ENCODE results near the gene KATNAL1. TPM values are rescaled to one million over a fixed set of nuclear protein-coding genes. Genes with fewer than 3 reads are reported as not detected.

KATNAL1 gene
- total and polyA plus RNA-seq, 12 donors: 1.5 to 17.9 (median 9.4) TPM

DNA sequence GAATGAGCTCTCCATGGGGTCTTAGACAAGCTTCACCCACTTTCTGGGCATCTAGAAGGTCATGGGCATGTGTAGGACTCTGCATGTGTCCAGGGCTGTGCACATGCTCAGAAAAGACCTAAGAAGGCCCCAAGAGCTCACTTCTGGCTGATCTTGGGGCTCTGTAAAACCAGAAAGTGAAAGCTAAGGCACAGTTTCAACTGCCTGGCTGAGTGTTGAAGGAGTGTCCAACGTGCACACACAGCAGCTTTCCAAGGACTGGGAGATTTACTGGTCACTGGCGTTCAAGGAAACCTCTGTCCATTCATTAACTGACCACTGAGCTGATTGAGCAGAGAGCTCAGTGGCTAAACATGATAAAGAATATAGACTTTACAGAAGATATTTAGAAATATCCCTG is 137.9 kb downstream of the KATNAL1 start:
- 0 to 44% (median 39%) methylated on average over 2 of the region's 2 CpGs for WGBS, 4 donors

GRCh38 chr13:30165796-30166195 is 141.6 kb downstream of the KATNAL1 start:
- no peaks in the 10 kb centered on the region for H3K9me3 ChIP-seq (replicated peaks in 1 of 3)
- H3K4me3 ChIP-seq: no peak overlapping the region
- H3K27ac ChIP-seq: no peak overlapping the region
- TF ChIP-seq, protein P1, sequence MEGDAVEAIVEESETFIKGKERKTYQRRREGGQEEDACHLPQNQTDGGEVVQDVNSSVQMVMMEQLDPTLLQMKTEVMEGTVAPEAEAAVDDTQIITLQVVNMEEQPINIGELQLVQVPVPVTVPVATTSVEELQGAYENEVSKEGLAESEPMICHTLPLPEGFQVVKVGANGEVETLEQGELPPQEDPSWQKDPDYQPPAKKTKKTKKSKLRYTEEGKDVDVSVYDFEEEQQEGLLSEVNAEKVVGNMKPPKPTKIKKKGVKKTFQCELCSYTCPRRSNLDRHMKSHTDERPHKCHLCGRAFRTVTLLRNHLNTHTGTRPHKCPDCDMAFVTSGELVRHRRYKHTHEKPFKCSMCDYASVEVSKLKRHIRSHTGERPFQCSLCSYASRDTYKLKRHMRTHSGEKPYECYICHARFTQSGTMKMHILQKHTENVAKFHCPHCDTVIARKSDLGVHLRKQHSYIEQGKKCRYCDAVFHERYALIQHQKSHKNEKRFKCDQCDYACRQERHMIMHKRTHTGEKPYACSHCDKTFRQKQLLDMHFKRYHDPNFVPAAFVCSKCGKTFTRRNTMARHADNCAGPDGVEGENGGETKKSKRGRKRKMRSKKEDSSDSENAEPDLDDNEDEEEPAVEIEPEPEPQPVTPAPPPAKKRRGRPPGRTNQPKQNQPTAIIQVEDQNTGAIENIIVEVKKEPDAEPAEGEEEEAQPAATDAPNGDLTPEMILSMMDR (IDR thresholded peaks at IDR 0.05): no peak
- TF ChIP-seq POLR2A (IDR thresholded peaks at IDR 0.05): no peak
- H3K36me3 ChIP-seq (replicated peaks in 1 of 2): no peaks in the 10 kb centered on the region
- WGBS, 4 donors: 66 to 73% (median 69%) methylated on average over 11 of the region's 11 CpGs
- H3K4me1 ChIP-seq (replicated peaks in 1 of 2): no peaks in the 10 kb centered on the region
- no peaks in the 10 kb centered on the region for H3K27me3 ChIP-seq
- intact Hi-C loops (cut with DNase I): no loop called here
- no peak for DNase-seq

More for the DNA sequence above, 137.9 kb downstream of the KATNAL1 start:
- Histone ChIP-seq H3K27ac (no peak overlapping the region), H3K9me3 (replicated peaks in 1 of 3) (no peaks in the 10 kb centered on the region), H3K4me3 (no peak overlapping the region), H3K36me3 (replicated peaks in 1 of 2) (no peaks in the 10 kb centered on the region), H3K27me3 (no peaks in the 10 kb centered on the region), H3K4me1 (replicated peaks in 1 of 2) (no peaks in the 10 kb centered on the region)
- no peak for DNase-seq
- TF ChIP-seq, protein P1 (IDR thresholded peaks at IDR 0.05): no peak
- no peak for TF ChIP-seq POLR2A (IDR thresholded peaks at IDR 0.05)
- intact Hi-C loops (cut with DNase I): no loop called here

GRCh38 chr13:30165071-30165470 is 142.3 kb downstream of the KATNAL1 start:
- H3K27ac ChIP-seq: no peak overlapping the region
- H3K9me3 ChIP-seq (replicated peaks in 1 of 3): no peaks in the 10 kb centered on the region
- intact Hi-C loops (cut with DNase I): no loop called here
- no peak for DNase-seq
- no peak overlapping the region for H3K4me3 ChIP-seq
- no peaks in the 10 kb centered on the region for H3K27me3 ChIP-seq
- H3K4me1 ChIP-seq (replicated peaks in 1 of 2): no peaks in the 10 kb centered on the region
- TF ChIP-seq POLR2A (IDR thresholded peaks at IDR 0.05): no peak
- TF ChIP-seq, protein P1 (IDR thresholded peaks at IDR 0.05): no peak
- WGBS, 4 donors: 71 to 80% (median 75%) methylated on average over 2 of the region's 2 CpGs
- no peaks in the 10 kb centered on the region for H3K36me3 ChIP-seq (replicated peaks in 1 of 2)

- no peak for DNase-seq
- intact Hi-C loops (cut with DNase I): no loop called here
- no peaks in the 10 kb centered on the region for H3K4me1 ChIP-seq (replicated peaks in 1 of 2)
- 47 to 62% (median 55%) methylated on average over 9 of the region's 9 CpGs for WGBS, 4 donors
- H3K36me3 ChIP-seq (replicated peaks in 1 of 2): no peaks in the 10 kb centered on the region
- TF ChIP-seq, protein P1 (IDR thresholded peaks at IDR 0.05): no peak
- TF ChIP-seq POLR2A (IDR thresholded peaks at IDR 0.05): no peak
- H3K27ac ChIP-seq: no peak overlapping the region
- no peaks in the 10 kb centered on the region for H3K9me3 ChIP-seq (replicated peaks in 1 of 3)
- no peak overlapping the region for H3K4me3 ChIP-seq
- H3K27me3 ChIP-seq: no peaks in the 10 kb centered on the region
These were observed 143.2 kb downstream of the KATNAL1 start for GRCh38 chr13:30164146-30164545.
